ENCODE results near the gene XRCC5.

Gene XRCC5

GRCh38 chr2:216194561-216194960 lies 85.4 kb downstream of the XRCC5 start:
- Histone ChIP-seq H3K4me1 (peaks cover 2% of the 10 kb centered on the region), H3K36me3 (ENCODE audit: control insufficient read depth, insufficient read depth, low read length) (no peaks in the 10 kb centered on the region), H3K4me2 (ENCODE audit: low read length) (no peak overlapping the region), H2AFZ (no peak overlapping the region), H3K4me3 (ENCODE audit: low read depth, low read length) (no peak overlapping the region), H3K9ac (no peak overlapping the region), H3K9me3 (ENCODE audit: control insufficient read depth, low read length) (no peaks in the 10 kb centered on the region), H3K79me2 (peaks cover 3% of the 10 kb centered on the region), H3K27me3 (ENCODE audit: control insufficient read depth, insufficient read depth, low read length) (no peaks in the 10 kb centered on the region), H3K27ac (no peak overlapping the region)
- TF ChIP-seq CTCF (IDR thresholded peaks at IDR 0.05): no peak

DNA sequence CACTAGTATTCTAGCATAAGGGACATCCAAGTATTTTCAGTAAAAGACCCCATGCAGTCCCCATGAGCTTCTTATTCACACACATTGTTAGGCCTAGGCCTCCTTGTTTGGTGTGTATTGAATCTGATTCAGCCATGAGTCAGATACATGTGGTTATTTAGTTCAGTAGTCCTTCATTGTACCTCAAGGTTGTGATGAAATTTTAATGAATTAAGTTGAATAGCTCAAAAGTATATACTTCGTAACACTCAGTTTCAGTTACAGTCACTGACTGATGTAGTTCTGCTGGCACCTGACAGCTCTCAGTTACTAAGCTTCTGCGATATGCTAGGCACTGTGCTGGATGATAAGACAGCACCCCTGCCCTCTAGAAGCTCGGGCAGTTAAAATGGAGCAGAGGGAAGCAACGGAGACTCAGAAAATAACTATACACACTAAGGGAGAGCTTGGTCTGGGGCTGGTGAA lies 86.4 kb downstream of the XRCC5 start:
- H3K27me3 ChIP-seq (ENCODE audit: control insufficient read depth, insufficient read depth, low read length): no peaks in the 10 kb centered on the region
- H3K4me2 ChIP-seq (ENCODE audit: low read length): no peak overlapping the region
- H3K9me3 ChIP-seq (ENCODE audit: control insufficient read depth, low read length): no peaks in the 10 kb centered on the region
- no peak overlapping the region for H3K4me3 ChIP-seq (ENCODE audit: low read depth, low read length)
- no peak overlapping the region for H3K9ac ChIP-seq
- H3K36me3 ChIP-seq (ENCODE audit: control insufficient read depth, insufficient read depth, low read length): no peaks in the 10 kb centered on the region
- H2AFZ ChIP-seq: no peak overlapping the region
- no peak for TF ChIP-seq CTCF (IDR thresholded peaks at IDR 0.05)
- peaks cover 3% of the 10 kb centered on the region for H3K79me2 ChIP-seq
- H3K27ac ChIP-seq: no peak overlapping the region
- peaks cover 2% of the 10 kb centered on the region for H3K4me1 ChIP-seq

GRCh38 chr2:216201692-216202306 lies 92.7 kb downstream of the XRCC5 start:
- Histone ChIP-seq H3K79me2 (no peaks in the 10 kb centered on the region), H3K4me1 (no peaks in the 10 kb centered on the region), H3K27me3 (ENCODE audit: control insufficient read depth, insufficient read depth, low read length) (no peaks in the 10 kb centered on the region), H3K4me3 (ENCODE audit: low read depth, low read length) (no peak overlapping the region), H2AFZ (no peak overlapping the region), H3K9ac (no peak overlapping the region), H3K4me2 (ENCODE audit: low read length) (no peak overlapping the region), H3K9me3 (ENCODE audit: control insufficient read depth, low read length) (no peaks in the 10 kb centered on the region), H3K36me3 (ENCODE audit: control insufficient read depth, insufficient read depth, low read length) (no peaks in the 10 kb centered on the region), H3K27ac (no peak overlapping the region)
- TF ChIP-seq CTCF (IDR thresholded peaks at IDR 0.05): no peak

DNA sequence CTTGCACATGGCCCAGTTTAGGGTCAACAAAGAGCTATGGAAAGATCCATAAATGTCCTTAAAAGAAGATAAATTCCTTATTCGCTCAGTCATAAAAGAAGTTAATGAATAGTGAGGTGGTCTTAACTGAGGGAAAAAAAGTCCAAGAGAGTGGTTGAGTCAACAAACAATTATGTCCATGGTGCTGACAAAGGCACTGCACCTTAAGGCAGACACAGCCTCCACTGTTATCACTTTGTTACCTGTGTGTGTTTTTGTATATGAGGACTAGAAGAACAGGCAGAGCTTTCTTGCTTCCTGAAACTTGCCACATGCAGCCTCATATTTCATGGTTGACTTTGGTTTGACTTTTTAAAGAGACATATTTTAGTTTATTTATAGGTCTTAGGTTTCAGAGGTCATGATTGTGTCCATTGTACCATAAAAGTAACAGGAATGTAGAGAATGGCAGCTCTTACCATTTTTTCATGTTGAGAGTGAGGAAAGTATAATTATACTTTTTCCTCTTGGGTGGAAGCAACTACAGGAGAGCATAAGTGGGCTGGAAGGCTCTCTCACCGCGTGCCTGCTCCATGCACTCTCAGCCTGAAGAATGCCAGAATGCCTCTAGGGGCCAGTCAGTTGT lies 93.6 kb downstream of the XRCC5 start:
- Histone ChIP-seq H3K27me3 (ENCODE audit: control insufficient read depth, insufficient read depth, low read length) (no peaks in the 10 kb centered on the region), H3K4me2 (ENCODE audit: low read length) (no peak overlapping the region), H2AFZ (no peak overlapping the region), H3K9ac (no peak overlapping the region), H3K9me3 (ENCODE audit: control insufficient read depth, low read length) (no peaks in the 10 kb centered on the region), H3K27ac (no peak overlapping the region), H3K79me2 (no peaks in the 10 kb centered on the region), H3K36me3 (ENCODE audit: control insufficient read depth, insufficient read depth, low read length) (no peaks in the 10 kb centered on the region), H3K4me3 (ENCODE audit: low read depth, low read length) (no peak overlapping the region), H3K4me1 (no peaks in the 10 kb centered on the region)
- TF ChIP-seq CTCF (IDR thresholded peaks at IDR 0.05): no peak

DNA sequence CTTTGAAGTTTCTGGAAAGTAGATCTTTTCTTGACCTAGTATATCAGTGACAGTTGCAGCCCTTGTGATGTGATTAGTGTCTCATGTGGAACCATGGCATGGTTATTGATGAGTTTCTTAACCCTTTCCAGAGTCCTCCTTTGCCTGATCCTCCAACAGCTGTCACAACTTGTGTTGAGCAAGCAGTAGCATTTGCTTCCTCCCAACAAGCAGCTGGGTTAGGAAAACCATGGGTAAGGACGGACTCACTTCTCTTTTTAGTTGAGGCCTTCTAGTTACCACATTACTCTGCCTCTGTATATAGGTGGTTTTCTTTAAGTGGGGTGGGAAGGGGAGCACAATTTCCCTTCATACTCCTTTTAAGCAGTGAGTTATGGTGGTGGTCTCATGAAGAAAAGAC lies 96.3 kb downstream of the XRCC5 start:
- Histone ChIP-seq H3K4me3 (ENCODE audit: low read depth, low read length) (no peak overlapping the region), H3K27ac (no peak overlapping the region), H3K27me3 (ENCODE audit: control insufficient read depth, insufficient read depth, low read length) (no peaks in the 10 kb centered on the region), H2AFZ (no peak overlapping the region), H3K4me1 (no peaks in the 10 kb centered on the region), H3K9me3 (ENCODE audit: control insufficient read depth, low read length) (no peaks in the 10 kb centered on the region), H3K36me3 (ENCODE audit: control insufficient read depth, insufficient read depth, low read length) (no peaks in the 10 kb centered on the region), H3K9ac (no peak overlapping the region), H3K79me2 (no peaks in the 10 kb centered on the region), H3K4me2 (ENCODE audit: low read length) (no peak overlapping the region)
- no peak for TF ChIP-seq CTCF (IDR thresholded peaks at IDR 0.05)
